ENCODE data around the gene MED27.

Gene MED27

DNA sequence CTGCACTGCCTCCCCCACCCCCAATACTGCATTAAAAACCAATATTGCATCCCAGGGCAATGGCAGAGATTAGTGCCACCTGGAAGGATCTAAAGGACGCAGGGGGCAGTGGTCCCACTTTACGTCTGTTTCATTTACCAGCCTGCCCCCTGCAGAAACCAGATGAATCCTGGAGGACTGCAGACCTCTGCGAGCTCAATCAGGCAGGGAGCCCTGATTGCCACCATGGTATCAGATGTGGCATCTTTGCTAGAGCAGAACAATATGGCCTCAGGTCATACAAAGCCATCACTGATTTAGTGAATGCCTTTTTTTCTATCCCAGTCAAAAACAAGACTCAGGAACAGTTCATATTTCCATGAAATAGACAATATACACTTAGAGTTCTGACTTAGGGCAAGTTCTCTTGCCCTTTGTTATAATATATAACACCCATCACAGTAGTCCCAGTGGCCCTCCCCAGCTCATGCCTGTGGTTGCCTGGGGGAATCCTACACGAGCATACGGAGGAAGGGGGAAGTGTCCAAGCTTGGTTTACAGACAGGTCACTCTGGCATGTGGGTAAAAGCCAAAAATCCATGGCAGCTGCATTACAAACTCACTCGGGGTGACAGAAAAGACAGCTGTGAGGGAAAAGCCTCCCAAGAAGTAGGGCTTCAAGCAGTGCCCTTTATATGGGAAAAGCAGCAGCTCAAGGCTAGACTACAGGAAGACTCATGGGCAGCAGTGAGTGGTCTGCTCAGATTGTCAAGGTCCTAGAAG is 85.1 kb downstream of the MED27 start:
- no peak for FAIRE-seq

DNA sequence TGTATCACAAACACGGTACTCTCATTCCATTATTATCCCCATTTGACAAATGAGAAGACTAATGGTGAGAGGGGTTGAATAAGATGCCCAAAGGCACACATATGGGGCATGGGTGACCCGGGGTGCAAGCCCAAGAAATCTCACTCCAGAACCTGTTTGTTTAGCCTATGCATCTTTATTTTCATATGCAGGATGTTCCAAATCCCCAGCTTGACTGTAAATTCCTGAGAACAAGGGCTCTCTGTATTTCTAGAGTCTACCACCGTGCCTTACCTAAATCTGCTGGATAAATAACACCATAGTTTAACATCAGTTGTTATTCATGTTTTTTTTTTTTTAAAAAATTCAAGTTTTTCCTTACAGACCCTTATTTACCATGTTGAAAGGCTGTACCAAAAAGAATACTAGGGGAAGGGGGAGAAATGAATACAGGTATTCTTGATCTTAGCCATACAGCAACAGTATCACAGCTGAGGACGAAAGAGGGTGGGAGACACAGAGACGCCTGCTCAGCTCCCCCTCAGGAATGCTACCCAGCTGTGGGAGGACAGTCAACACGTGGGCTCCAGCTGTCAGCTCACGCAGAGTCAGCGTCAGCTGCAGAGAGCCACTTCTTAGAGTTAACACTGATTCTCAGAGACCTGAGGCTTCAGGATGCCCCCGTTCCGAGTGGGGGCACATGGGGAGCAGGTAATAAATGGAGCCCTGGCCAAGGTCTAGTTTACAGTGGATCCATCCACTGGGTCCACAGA is 86.6 kb downstream of the MED27 start:
- no peak for FAIRE-seq

GRCh38 chr9:131987232-131987631 is 92.4 kb downstream of the MED27 start:
- FAIRE-seq = no peak

DNA sequence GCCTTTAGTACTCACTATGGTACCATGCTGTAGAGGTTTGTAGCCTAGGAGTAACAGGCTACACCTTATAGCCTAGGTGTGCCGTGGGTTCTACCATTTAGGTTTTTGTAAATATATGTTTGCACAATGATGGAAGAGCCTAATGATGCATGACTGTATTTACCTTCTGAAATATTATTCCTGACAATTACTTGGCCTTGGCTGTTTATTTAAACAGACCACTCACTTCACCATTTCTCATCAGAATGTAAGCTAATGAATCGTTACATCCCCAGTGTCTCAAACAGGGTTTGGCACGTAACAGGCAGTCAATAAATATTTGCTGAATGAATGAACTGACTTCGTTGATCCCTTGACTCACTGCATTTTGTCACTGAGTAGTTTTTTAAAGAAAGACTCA is 93.1 kb downstream of the MED27 start:
- no peak for FAIRE-seq

DNA sequence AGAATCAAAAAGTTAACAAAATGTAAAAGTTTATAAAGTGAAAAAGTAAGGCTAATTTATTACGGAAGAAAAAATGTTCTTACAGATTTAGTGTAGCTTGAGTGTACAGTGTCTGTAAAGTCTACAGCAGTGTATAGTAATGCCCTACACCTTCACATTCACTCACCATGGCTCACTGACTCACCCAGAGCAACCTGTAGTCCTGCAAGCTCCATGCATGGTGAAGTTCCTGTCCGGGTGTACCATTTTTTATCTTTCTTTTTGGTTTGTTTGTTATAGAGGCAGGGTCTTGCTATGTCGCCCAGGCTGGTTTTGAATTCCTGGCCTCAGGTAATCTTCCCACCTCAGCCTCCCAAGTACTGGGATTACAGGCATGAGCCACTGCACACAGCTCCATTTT is 93.6 kb downstream of the MED27 start:
- FAIRE-seq = peak; percentile 14

DNA sequence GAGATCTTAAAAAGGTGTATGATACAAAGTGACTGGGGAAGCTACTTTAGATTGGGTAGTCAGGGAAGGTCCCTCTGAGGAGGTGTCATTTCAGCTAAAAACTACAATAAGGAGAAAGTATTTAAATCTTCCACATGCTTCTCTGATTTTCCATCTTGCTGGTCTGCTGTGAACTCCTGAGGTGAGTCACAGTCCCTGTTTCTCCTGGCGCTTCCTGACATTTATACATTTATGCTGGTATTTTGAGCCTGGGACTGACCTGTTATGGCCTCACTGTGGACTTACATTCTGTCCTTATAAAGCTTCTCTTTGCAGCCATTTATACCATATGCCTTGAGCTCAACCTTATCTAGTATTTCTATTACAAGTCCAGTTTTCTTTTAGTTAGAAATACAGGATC is 95.1 kb downstream of the MED27 start:
- FAIRE-seq = no peak

DNA sequence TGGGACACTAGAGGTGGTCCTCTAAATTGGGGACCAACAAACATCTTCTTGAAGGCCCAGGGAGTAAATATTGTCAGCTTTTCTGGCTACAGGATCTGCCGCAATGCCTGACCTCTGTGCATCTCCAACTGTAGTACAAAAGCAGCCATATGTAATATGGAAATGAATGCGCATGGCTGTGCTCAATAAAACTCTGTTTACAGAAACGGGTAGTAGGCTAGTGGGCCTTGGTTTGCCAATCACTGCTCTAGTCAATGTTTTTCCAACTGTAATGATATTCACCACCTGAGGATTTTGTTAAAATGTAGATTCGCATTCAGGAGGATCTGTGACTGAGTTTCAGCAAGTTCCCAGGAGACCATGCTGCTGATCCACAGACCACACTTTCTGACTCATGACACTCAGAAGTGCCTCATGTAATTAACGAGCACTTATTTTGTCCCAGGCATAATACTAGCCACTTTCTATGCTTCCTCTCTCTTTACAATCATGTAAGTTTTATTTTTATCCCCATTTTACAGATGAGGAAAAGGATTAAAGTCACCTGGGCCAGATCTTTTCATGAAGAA is 96.9 kb downstream of the MED27 start:
- no peak for FAIRE-seq

- no peak for FAIRE-seq
These were observed 97.6 kb downstream of the MED27 start for GRCh38 chr9:131982102-131982501.

- no peak for FAIRE-seq
These were observed 98.4 kb downstream of the MED27 start for GRCh38 chr9:131981116-131981776.

- FAIRE-seq = no peak
These were observed 99.2 kb downstream of the MED27 start for GRCh38 chr9:131980267-131981016.

GRCh38 chr9:131977109-131977838 is 102.4 kb downstream of the MED27 start:
- no peak for FAIRE-seq

DNA sequence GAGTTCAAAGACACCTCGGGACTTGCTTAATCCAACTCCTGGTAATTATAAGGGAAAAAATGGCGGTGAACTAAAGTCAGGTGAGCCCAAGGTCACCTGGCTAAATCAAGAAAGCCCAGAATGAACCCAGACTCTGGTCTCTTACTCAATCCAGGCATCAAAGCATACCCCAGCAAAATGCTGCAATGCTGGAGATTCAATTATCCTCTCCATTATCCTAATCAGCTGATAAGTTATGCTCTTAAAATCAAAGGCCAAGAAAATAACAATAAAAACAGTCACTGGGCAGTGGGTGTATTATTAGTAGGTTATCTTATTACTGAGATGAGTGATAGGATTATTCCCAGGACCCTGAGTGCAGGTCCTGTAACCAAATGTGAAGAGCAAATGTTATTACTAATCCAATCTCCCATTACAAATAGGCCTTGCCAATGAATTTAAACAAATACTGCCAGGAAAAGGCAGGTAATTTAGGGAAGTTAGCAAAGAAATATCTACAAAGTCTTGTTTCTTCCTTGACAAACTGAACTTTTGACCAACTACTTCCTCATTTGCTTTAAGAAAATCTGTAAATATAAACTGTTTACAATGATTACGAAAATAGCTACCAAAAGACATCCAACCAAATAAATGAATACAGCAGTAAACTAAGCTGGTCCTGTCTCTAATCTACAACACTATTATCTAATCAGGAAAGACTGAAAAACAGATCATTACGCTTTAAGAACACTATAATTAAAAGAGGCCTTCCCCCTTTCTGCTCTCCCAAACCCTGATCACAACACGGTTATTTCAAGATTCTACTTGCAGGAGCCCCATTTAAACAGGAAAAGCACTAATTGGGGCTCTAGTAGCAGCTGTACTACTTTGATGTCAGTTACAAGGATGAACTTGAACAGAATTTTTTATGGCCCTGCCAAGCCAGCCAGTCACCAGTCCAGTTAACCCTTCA is 103.2 kb downstream of the MED27 start:
- FAIRE-seq = no peak

DNA sequence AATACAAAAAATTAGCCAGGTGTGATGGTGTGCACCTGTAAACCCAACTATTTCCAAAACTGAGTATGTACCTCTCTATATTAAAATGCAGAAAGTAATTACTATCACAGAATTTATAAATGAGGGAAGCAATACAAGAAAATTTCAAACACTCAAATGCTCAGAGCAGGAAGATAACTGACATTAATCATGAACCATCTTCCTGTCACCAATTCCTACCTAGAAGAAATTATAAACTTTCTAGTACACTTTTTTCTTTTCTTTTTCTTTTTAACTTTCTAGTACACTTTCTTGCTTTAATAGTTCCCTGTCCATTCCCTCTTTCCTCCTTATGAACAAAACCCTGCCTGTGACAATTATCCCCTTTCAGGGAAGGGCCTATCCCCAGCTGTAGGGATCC is 106.8 kb downstream of the MED27 start:
- no peak for FAIRE-seq

GRCh38 chr9:131971482-131972074 is 108.1 kb downstream of the MED27 start:
- FAIRE-seq = no peak

DNA sequence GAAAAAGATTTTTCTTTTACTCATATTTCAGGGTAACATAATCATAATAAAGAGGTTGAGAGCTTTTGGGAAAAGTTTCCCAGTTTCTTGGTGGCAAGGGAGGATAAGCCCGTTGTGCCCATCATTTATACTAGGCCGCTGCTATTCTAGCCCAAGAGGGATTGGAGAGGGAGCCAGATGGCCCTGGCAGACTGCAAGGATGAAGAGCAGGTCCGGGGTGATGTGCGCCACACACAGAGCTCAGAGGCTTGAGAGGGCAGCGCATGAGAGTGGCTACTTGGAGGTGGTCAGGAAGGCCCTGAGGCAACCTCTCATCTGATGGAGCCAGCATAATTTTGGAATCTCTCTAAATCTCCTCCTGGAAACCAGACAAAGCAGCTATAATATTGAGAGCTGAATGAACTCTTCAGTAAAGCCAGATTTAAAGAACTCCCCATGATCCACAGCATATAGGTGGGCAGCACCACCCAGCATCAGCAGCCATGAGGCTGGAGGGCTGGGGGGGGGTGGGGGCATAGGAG is 110.1 kb downstream of the MED27 start:
- FAIRE-seq = no peak

GRCh38 chr9:131968632-131969031 is 111.0 kb downstream of the MED27 start:
- FAIRE-seq = no peak

DNA sequence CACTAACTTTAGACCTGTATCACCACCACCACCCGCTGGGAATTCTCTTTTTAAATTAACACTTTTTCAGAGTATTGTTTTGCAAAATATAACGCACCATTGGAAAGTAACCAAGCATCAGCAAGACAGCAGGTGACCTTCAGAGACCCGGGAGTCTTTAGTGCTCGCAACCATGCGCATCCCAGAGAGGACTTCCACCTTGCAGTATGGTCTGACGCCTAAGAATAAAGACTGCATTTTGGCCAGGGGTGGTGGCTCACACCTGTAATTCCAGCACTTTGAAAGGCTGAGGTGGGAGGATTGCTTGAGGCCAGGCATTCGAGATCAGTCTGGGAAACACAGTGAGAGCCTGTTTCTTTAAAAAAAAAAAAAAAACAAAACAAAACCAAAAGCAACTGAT is 113.8 kb downstream of the MED27 start:
- no peak for FAIRE-seq

DNA sequence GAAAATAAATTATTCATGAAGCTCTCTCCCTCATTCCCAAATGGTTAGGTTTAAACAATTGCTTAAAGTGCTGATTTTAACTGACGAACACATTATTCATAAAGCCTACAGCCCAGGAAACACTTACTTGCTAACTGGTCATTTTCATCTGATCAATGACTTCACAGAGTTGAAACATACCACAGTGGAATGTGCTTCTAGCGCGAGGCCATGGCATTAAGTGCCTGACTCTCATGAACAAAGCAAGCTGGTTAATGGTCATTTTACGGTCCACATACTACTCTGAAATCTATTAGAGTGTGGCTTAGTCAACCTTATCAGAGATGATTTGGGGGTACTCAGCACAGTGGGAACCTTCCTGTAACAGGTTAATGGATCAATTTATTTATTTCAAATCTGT is 114.6 kb downstream of the MED27 start:
- FAIRE-seq = no peak

- no peak for FAIRE-seq
These were observed 116.3 kb downstream of the MED27 start for GRCh38 chr9:131963072-131964030.

All from colon (tissue), 2 donors.